Gastrocnemius medialis (tissue), 4 donors: ENCODE data around the gene ZMYND15.

ENCODE experiments used
- CTCF ChIP-seq, 5 experiments: fragments of 450-650 bp in 3 of 5; fragments of 200-600 bp in 2 of 5; sonication (generic) in 2 of 5; IDR thresholded peaks in 4 of 5; conservative IDR thresholded peaks in 1 of 5; 1 replicate in 4 of 5; 2 replicates in 1 of 5; pipeline ENCODE4 v1.5.1; 2016 to 2019; ENCODE audit warnings: antibody characterized with exemption in 5 of 5, mild to moderate bottlenecking in 3 of 5, moderate library complexity in 3 of 5
- POLR2A ChIP-seq, 2 donors: fragments of 450-650 bp; IDR thresholded peaks; one replicate each; pipeline ENCODE4 v1.6.1; 2017; ENCODE audit warnings: antibody characterized with exemption in 2 of 2, mild to moderate bottlenecking in 2 of 2, moderate library complexity in 2 of 2

- TF ChIP-seq CTCF (IDR thresholded peaks at IDR 0.05 in 4 of 5, conservative IDR thresholded peaks at IDR 0.05 in 1 of 5) (no peak), POLR2A (IDR thresholded peaks at IDR 0.05) (no peak)
These were observed 47.9 kb upstream of the ZMYND15 start for GRCh38 chr17:4691686-4692085.
